CD14-positive monocyte (primary cell): ENCODE results near the gene RPL35. TPM values are rescaled to one million over a fixed set of nuclear protein-coding genes. Genes with fewer than 3 reads are reported as not detected.

Experiments used
- DNase-seq, 3 donors: peaks; one replicate each; pipeline ENCODE4 v3.0.0-alpha.2; 2011 to 2022
- H2AFZ ChIP-seq: 2 replicates; pipeline ENCODE4 v1.6.0; 2012; ENCODE audit warnings: mild to moderate bottlenecking, low read depth, low read length, inconsistent platforms; ENCODE audit not compliant: insufficient read depth, poor library complexity, severe bottlenecking
- H3K27ac ChIP-seq, 2 donors: 1 replicate in 1 of 2; 2 replicates in 1 of 2; pipeline ENCODE4 v1.5.1; 2012 to 2013; ENCODE audit warnings: low read length in 2 of 2, control low read depth in 1 of 2, inconsistent platforms in 1 of 2, low read depth in 1 of 2, mild to moderate bottlenecking in 1 of 2
- H3K27me3 ChIP-seq, 2 donors: one replicate each; pipeline versions ENCODE4 v1.6.0 to v1.6.1; 2011 to 2013; ENCODE audit warnings: low read length in 2 of 2; ENCODE audit not compliant: control insufficient read depth in 2 of 2, insufficient read depth in 2 of 2
- H3K36me3 ChIP-seq, 2 donors: replicated peaks in 1 of 2; 1 replicate in 1 of 2; 2 replicates in 1 of 2; pipeline versions ENCODE4 v1.5.1 to v1.6.1; 2012 to 2013; ENCODE audit warnings: low read length in 2 of 2, control low read depth in 1 of 2, inconsistent platforms in 1 of 2, mild to moderate bottlenecking in 1 of 2; ENCODE audit not compliant: insufficient read depth in 2 of 2, control insufficient read depth in 1 of 2
- H3K4me1 ChIP-seq, 2 donors: 1 replicate in 1 of 2; 2 replicates in 1 of 2; pipeline versions ENCODE4 v1.5.1 to v1.6.1; 2012 to 2013; ENCODE audit warnings: low read length in 2 of 2, control low read depth in 1 of 2, inconsistent platforms in 1 of 2, mild to moderate bottlenecking in 1 of 2, moderate library complexity in 1 of 2; ENCODE audit not compliant: insufficient read depth in 2 of 2, control insufficient read depth in 1 of 2
- H3K4me2 ChIP-seq: replicated peaks from 2 replicates; pipeline ENCODE3; 2012; ENCODE audit warnings: low read length, moderate library complexity, mild to moderate bottlenecking; ENCODE audit not compliant: poor library complexity, severe bottlenecking; ENCODE audit errors: extremely low read depth
- H3K4me3 ChIP-seq, 3 experiments: fragments of 200-600 bp in 1 of 3; sonication (generic) in 1 of 3; replicated peaks in 1 of 3; 1 replicate in 2 of 3; 2 replicates in 1 of 3; pipeline ENCODE4 v1.5.1; 2011 to 2013; ENCODE audit warnings: low read length in 3 of 3, mild to moderate bottlenecking in 3 of 3, control low read depth in 2 of 3, low read depth in 2 of 3, inconsistent platforms in 1 of 3, moderate library complexity in 1 of 3
- H3K79me2 ChIP-seq: 2 replicates; pipeline ENCODE4 v1.6.0; 2012; ENCODE audit warnings: mild to moderate bottlenecking, control low read depth, inconsistent platforms, low read length, moderate library complexity; ENCODE audit not compliant: insufficient read depth
- H3K9ac ChIP-seq: 2 replicates; pipeline ENCODE4 v1.6.0; 2017; ENCODE audit warnings: low read length, mild to moderate bottlenecking; ENCODE audit not compliant: insufficient read depth, poor library complexity, severe bottlenecking
- H3K9me3 ChIP-seq, 2 donors: replicated peaks in 1 of 2; 1 replicate in 1 of 2; 2 replicates in 1 of 2; pipeline versions ENCODE4 v1.5.1 to v1.6.1; 2012 to 2013; ENCODE audit warnings: low read length in 2 of 2, control low read depth in 1 of 2; ENCODE audit not compliant: control insufficient read depth in 1 of 2, insufficient read depth in 1 of 2
- H4K20me1 ChIP-seq: 2 replicates; pipeline ENCODE4 v1.6.0; 2012; ENCODE audit warnings: mild to moderate bottlenecking, low read length, control low read depth, moderate library complexity; ENCODE audit not compliant: insufficient read depth
- H3K27ac Mint-ChIP-seq, 7 donors: one replicate each; pipeline ENCODE4 v1.8.0; 2020; ENCODE audit warnings: mild to moderate bottlenecking in 7 of 7, mixed read lengths in 7 of 7, moderate library complexity in 6 of 7, inconsistent platforms in 2 of 7
- H3K27me3 Mint-ChIP-seq, 3 donors: one replicate each; pipeline ENCODE4 v1.8.0; 2021 to 2022; ENCODE audit warnings: low read depth in 3 of 3, mild to moderate bottlenecking in 3 of 3, mixed read lengths in 3 of 3, moderate library complexity in 3 of 3, inconsistent platforms in 1 of 3
- H3K36me3 Mint-ChIP-seq, 2 donors: one replicate each; pipeline ENCODE4 v1.8.0; 2020; ENCODE audit warnings: mixed read lengths in 2 of 2, inconsistent platforms in 1 of 2, mild to moderate bottlenecking in 1 of 2
- H3K4me1 Mint-ChIP-seq: one replicate; pipeline ENCODE4 v1.8.0; 2020; ENCODE audit warnings: mild to moderate bottlenecking, mixed read lengths
- H3K4me3 Mint-ChIP-seq, 2 donors: one replicate each; pipeline ENCODE4 v1.8.0; 2020; ENCODE audit warnings: mild to moderate bottlenecking in 2 of 2, mixed read lengths in 2 of 2, moderate library complexity in 1 of 2
- H3K9me3 Mint-ChIP-seq, 7 donors: one replicate each; pipeline ENCODE4 v1.8.0; 2020 to 2022; ENCODE audit warnings: mixed read lengths in 7 of 7, mild to moderate bottlenecking in 6 of 7, moderate library complexity in 6 of 7, inconsistent platforms in 2 of 7
- CTCF ChIP-seq: fragments of 200-600 bp; IDR thresholded peaks from one replicate; pipeline ENCODE4 v1.8.0; 2022; ENCODE audit warnings: antibody characterized with exemption, mild to moderate bottlenecking
- WGBS: methylation state at CpG from one replicate; pipeline ENCODE4 v1.1.5; 2013; ENCODE audit warnings: missing lambda C conversion rate; ENCODE audit not compliant: insufficient coverage; 5-methylcytosine and 5-hydroxymethylcytosine counted together
- intact Hi-C, 2 donors: fragments of 100-400 bp; cut with micrococcal nuclease; formaldehyde crosslinking; loops; one replicate each; pipeline versions ENCODE4 v1.15.0 to v1.15.1; 2023
- polyA plus RNA-seq, 3 donors: library from polyadenylated mRNA; depleted of rRNA in 1 of 3; unstranded in 2 of 3; stranded (reverse) in 1 of 3; fragments of 300-500 nt in 2 of 3; fragments of >200 nt in 1 of 3; fragmentation: Illumina TruSeq in 2 of 3; gene quantifications; 1 replicate in 2 of 3; 2 replicates in 1 of 3; pipeline ENCODE4 v1.2.3, GENCODE V29; 2012 to 2021

RPL35 gene
- polyA plus RNA-seq, 3 donors, result 660 to 1,209 (median 828) TPM

GRCh38 chr9:124860582-124861341 lies 995 bp downstream of the RPL35 start:
- TF ChIP-seq CTCF, result no peak
- Mint-ChIP-seq H3K4me3 (peak overlapping the region; percentile 86 to 93), H3K36me3 (peaks cover 36 to 40% of the 10 kb centered on the region in 2 donors), H3K27ac (peak overlapping the region in 6 of 7 donors; percentile 84 to 96 (median 92)), H3K27me3 (peaks cover 0 to 2% (median 0%) of the 10 kb centered on the region in 3 donors), H3K4me1 (peaks cover 34% of the 10 kb centered on the region), H3K9me3 (no peaks in the 10 kb centered on the region)
- peak overlapping the region; percentile 79 to 90 (median 83) for H3K4me3 ChIP-seq
- 11% methylated on average over 9 of the region's 12 CpGs for WGBS
- no peak for DNase-seq
- H3K4me2 ChIP-seq, result peak overlapping the region; percentile 75
- H3K9ac ChIP-seq, result peak overlapping the region; percentile 92
- H3K27me3 ChIP-seq, result no peaks in the 10 kb centered on the region
- H3K27ac ChIP-seq, result peak overlapping the region; percentile 90 to 91
- H2AFZ ChIP-seq, result peak overlapping the region; percentile 80
- no peaks in the 10 kb centered on the region for H3K9me3 ChIP-seq
- H3K4me1 ChIP-seq, result peaks cover 26 to 30% of the 10 kb centered on the region in 2 donors
- H4K20me1 ChIP-seq, result peaks cover 55% of the 10 kb centered on the region
- peaks cover 30% of the 10 kb centered on the region for H3K79me2 ChIP-seq
- intact Hi-C loops, result loop anchor here (5.0 to 10.0 kb wide), 2 partner anchors 82 to 284 kb away; partner anchors contain the start of genes GOLGA1 (in 2 of the 2) and SCAI (in 1 of the 2)
- H3K36me3 ChIP-seq, result peaks cover 38 to 44% of the 10 kb centered on the region in 2 donors

GRCh38 chr9:124859803-124860581 lies 1.8 kb downstream of the RPL35 start:
- no peak for DNase-seq
- Mint-ChIP-seq H3K36me3 (peaks cover 36 to 40% of the 10 kb centered on the region in 2 donors), H3K27me3 (peaks cover 0 to 2% (median 0%) of the 10 kb centered on the region in 3 donors), H3K9me3 (no peaks in the 10 kb centered on the region), H3K27ac (peak overlapping the region in 5 of 7 donors; percentile 43 to 96 (median 85)), H3K4me1 (peaks cover 34% of the 10 kb centered on the region), H3K4me3 (peak overlapping the region; percentile 86 to 93)
- 40% methylated on average over 2 of the region's 10 CpGs for whole genome bisulfite sequencing
- H3K36me3 ChIP-seq, result peaks cover 38 to 44% of the 10 kb centered on the region in 2 donors
- peaks cover 30% of the 10 kb centered on the region for H3K79me2 ChIP-seq
- no peaks in the 10 kb centered on the region for H3K27me3 ChIP-seq
- peaks cover 26 to 30% of the 10 kb centered on the region in 2 donors for H3K4me1 ChIP-seq
- H3K9ac ChIP-seq, result peak overlapping the region; percentile 92
- TF ChIP-seq CTCF, result no peak
- peak overlapping the region in 1 of 3 experiments; percentile 79 for H3K4me3 ChIP-seq
- no peaks in the 10 kb centered on the region for H3K9me3 ChIP-seq
- H3K27ac ChIP-seq, result peak overlapping the region in 1 of 2 donors; percentile 90
- intact Hi-C loops, result loop anchor here (5.0 to 10.0 kb wide), 2 partner anchors 82 to 285 kb away; partner anchors contain the start of genes GOLGA1 (in 2 of the 2) and SCAI (in 1 of the 2)
- H4K20me1 ChIP-seq, result peaks cover 55% of the 10 kb centered on the region
- peak overlapping the region; percentile 75 for H3K4me2 ChIP-seq
- no peak overlapping the region for H2AFZ ChIP-seq
